Urothelium cell line (cell line): ENCODE data around the gene TMPRSS6.
A peak's percentile ranks its signal among the peaks of the same experiment; 100 is the strongest.

ENCODE experiments used
- DNase-seq: peaks from one replicate; pipeline ENCODE4 v3.0.0; 2011; ENCODE audit warnings: low spot score, mixed read lengths
- FAIRE-seq: peaks from 2 replicates; lab custom pipeline; 2011; peaks lifted over from hg19 to GRCh38; lab: Jason Lieb, UNC

TMPRSS6 gene

GRCh38 chr22:37119872-37120271 lies 10.4 kb upstream of the TMPRSS6 start:
- no peak for FAIRE-seq

DNA sequence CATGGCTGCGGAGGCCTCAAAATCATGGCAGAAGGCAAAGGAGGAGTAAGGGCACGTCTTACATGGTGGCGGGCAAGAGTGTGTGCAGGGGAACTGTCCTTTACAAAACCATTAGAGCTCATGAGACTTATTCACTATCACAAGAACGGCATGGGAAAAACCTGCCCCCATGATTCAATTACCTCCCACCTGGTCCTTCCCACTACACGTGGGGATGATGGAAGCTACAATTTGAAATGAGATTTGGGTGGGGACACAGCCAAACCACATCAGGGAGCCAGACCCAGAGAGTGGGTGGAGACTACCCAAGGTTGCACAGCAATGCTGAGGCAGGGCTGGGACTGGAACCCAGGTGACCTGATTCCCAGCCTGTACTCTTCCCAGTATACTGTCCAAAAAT lies 8.6 kb upstream of the TMPRSS6 start:
- DNase-seq = no peak
- no peak for FAIRE-seq

More at GRCh38 chr22:37119872-37120271, 10.4 kb upstream of the TMPRSS6 start:
- no peak for DNase-seq

- DNase-seq (no peak), FAIRE-seq (no peak)
Observed at GRCh38 chr22:37117092-37117491, 7.6 kb upstream of the TMPRSS6 start.

DNA sequence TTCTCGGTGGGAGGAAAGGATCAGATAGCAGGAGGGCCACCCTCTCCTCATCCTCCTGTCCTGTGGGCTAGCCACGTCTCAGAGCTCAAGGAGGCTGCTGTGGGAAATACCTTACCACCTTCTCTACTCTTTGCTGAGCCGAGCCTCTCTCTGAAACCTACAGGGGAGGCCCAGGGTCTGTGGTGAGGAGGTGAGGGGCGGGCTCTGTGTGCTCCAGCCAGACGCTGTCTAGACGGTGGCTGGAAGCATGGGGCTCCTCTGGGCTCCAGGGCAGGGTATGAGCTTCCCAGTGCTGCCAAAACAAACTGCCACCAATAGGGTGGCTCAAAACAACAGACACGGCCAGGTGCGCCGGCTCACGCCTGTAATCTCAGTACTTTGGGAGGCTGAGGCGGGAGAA lies 5.5 kb upstream of the TMPRSS6 start:
- FAIRE-seq (no peak), DNase-seq (no peak)

- no peak for FAIRE-seq
- no peak for DNase-seq
Observed at GRCh38 chr22:37113757-37114156, 4.2 kb upstream of the TMPRSS6 start.

DNA sequence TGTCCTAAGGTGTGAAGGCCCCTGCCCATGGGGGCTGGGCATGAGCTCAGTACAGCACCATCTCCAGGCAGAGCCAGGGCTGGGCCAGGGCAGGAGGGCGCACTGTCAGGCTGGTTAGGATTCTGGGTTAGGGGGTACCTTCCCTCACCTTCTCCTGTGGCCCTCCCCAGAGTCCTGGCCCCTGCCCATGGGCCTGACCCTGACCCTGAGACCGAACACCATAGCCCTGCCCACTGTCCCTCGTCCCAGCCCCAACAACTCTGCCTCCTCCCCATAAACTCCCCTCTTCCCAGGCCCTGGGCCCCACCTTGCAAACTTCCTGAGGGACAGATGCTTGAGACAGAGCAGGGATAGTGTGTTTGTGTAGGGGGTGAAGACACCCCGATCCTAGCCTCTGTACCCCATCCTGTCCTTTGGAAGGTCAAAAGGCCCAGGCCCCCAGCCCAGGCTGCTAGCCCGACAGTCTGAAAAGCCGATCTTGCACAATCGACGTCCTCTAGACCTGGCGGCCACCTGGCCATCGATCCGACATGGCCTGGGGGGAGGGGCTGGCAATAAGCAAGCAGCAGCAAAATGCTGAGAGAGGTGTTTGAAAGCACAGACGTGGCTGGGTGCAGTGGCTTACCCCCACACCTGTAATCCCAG lies 2.7 kb upstream of the TMPRSS6 start:
- DNase-seq (no peak), FAIRE-seq (no peak)

DNA sequence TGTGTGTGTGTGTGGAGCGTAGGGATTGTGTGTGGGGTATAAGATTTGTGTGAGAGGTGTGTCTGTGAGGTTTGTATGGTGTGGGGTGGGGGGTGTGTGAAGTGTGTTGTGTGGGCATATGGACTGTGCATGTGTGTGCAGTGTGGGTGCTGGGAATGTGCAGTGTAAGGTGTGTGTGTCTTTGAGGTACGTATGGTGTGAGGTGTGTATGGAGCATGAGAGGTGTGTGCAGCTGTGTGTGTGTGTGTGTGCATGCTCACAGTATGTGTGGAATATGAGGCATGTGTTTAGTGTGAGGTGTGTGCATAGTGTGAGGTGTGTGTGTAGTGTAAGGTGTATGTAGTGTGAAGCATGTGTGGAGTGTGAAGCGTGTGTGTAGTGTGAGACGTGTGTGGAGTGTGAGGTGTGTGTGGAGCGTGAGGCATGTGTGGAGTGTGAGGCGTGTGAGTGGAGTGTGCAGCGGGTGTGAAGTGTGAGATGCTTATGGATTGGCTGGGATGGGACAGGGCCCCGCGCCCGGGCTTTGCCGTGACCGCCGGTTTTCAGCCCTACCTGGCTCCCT lies 1.7 kb upstream of the TMPRSS6 start:
- FAIRE-seq = peak; percentile 99

GRCh38 chr22:37107816-37108621 lies 1.5 kb downstream of the TMPRSS6 start:
- no peak for FAIRE-seq
- no peak for DNase-seq

More for the DNA sequence above, 1.7 kb upstream of the TMPRSS6 start:
- no peak for DNase-seq

- no peak for FAIRE-seq
Observed at GRCh38 chr22:37105990-37106389, 3.5 kb downstream of the TMPRSS6 start.

DNA sequence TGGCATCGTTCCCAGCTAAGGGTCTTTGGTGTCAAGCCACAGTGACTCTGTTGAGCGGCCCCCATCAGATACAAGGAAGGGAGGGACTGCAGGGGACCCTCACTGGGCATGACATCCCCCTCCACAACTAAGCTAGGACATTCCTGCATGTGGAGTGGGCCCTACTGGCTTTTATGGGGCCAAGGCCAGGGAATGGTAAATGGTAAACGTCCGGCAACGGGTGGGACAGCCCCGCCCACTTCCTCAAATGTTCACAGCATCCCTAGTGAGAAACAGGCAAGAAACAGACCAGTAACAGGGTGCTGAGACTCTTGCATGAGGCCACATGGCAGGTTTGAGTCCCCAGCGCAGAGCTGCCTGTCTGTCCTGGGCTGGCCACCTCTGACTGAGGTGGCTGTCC lies 4.4 kb downstream of the TMPRSS6 start:
- no peak for DNase-seq
- no peak for FAIRE-seq

More at GRCh38 chr22:37105990-37106389, 3.5 kb downstream of the TMPRSS6 start:
- no peak for DNase-seq

- DNase-seq = no peak
- no peak for FAIRE-seq
Observed at GRCh38 chr22:37103656-37104452, 5.7 kb downstream of the TMPRSS6 start.

DNA sequence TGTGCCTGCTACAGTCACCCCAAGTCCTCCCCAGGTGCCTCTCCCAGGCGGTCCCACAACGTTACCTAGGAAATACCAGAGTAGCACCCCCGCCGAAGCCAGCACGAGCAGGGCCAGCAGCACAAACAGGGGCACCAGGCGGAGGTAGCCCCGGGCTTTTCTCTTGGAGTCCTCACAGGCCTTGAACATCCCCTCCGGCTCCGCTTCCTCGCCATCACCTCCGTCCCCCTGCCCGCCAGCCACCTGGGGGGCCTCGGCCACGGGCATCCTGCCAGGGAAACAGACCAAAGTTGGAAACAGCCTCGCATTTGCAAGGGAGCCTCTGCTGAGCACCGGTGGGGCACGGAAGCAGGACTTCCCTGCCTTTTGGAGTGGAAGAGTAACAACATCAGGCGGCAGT lies 6.4 kb downstream of the TMPRSS6 start:
- FAIRE-seq (no peak), DNase-seq (no peak)

DNA sequence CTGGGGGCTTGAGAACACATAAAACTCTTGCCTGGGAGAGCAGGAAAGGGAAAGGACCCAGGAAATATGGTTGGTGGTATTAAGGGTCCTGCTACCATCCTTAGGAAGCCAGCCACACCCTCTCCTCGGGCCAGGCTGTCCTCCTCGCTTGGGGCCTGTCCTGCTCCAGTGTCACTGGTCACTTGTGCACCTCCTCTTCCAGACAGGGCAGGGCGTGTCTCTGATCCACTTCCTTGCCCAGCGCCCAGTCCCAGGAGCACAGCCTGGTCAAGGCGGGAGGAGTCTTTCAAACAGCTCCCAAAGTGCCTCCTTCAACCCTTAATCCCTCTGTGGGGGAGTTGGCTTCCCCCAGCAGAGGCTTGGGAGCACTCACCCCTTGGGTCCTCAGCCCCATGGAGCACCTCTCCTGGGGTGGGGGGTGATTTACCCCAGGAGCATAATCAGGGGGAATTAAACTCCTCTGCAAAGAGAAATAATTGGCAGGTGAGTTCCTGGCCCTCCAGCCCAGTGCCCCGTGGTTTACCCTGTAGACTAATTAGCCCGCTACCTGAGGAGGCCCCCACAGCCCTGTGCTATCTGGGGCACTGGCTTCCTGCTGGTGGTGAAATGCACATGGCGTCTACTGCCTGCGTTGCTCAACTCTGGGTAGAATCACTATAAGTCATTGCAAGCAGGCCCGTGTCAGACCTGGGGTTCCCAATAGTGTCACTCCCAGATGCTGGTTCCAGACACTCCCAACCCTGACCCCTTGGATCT lies 8.0 kb downstream of the TMPRSS6 start:
- DNase-seq = no peak
- no peak for FAIRE-seq

DNA sequence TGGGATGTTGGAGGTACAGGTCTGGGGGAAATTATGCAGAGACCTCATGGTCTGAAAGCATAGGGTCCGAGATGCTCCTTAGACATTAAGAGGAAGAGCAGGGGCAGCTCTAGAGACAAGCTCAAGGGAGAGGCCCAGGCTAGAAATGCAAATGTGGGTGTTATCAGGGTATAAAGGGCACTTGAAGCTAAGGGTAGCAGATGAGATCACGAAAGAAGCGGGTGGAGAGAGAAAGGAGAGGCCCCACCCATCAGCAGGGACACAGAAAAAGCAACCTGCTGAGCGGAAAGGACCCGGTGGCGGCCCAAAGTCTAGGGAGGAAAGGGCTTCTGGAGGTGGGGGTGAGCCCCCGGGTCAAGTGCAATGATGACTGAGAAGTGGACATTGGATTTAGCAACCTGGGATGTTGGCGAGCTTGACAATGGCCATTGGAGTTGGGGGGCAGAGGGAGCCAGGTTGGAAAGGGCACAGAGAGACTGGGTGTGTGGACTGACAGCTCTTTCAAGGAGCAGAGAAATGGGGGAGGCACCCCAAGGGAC lies 8.9 kb downstream of the TMPRSS6 start:
- FAIRE-seq (no peak), DNase-seq (no peak)

- DNase-seq = no peak
- peak; percentile 68 for FAIRE-seq
Observed at GRCh38 chr22:37098976-37099591, 10.4 kb downstream of the TMPRSS6 start.

DNA sequence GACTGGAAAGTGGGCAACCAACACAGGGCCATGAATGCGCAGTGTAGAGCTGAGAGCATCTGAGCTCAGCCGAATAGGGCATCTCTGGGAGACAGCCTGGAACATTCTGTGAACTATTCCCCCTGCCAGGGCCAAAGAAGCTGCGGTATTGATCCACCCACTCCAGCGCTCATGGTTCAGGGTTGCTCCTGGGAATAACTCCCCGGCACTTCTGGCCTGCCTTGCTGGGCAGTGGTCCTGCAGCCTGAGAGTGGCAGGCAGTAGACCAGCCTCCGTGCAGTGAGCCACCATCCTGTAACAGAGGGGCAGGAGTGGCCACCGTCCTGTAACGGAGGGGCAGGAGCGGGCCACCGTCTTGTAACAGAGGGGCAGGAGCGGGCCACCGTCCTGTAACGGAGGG lies 12.2 kb downstream of the TMPRSS6 start:
- no peak for FAIRE-seq
- no peak for DNase-seq

DNA sequence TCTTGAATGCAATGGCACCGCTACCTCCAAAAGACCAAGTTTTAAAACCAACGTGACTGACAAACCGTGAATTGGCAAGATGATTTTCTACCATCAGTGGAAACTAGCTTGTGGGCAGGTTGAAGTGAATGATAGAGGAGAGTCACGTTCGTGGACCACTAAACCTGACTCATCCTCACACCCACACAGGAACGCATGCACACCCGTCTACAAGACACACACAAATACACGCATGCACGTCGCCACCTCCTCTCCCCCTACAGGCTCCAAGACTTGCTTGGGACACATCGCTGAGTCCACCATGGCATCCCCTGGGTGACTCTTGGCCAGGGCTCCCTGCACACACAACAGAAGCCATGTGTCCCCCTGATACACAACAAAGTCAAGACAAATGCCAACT lies 14.4 kb downstream of the TMPRSS6 start:
- FAIRE-seq = peak; percentile 90
- no peak for DNase-seq

DNA sequence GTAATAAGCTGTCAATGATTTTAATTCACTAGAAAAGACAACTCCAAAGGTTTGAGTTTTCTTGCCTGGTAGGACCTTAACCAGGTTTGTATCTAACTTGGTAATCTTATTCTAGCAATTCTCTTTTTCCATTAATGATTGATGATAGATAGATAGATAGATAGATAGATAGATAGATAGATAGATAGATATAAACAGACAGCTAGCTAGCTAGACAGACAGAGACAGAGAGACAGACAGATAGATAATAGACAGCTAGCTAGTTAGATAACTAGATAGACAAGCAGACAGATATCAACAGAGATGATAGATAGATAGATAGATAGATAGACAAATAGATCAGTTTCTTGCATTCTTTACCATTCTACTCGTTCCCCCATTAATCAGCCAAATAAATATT lies 15.3 kb downstream of the TMPRSS6 start:
- DNase-seq (no peak), FAIRE-seq (no peak)

GRCh38 chr22:37092997-37093396 lies 16.5 kb downstream of the TMPRSS6 start:
- FAIRE-seq = no peak
- DNase-seq = no peak

- no peak for FAIRE-seq
- no peak for DNase-seq
Observed at GRCh38 chr22:37091994-37092393, 17.5 kb downstream of the TMPRSS6 start.
